ENCODE data around the gene CTXND2. TPM values are rescaled to one million over a fixed set of nuclear protein-coding genes. Genes with fewer than 3 reads are reported as not detected.
"Not testable (repeated sequence)": the region's sequence is repeated elsewhere in the genome, so short reads cannot be mapped to it uniquely, and the experiment has no call there.

Gene CTXND2
- total and polyA plus RNA-seq, 5 donors from 2014 or later, result not detected

DNA sequence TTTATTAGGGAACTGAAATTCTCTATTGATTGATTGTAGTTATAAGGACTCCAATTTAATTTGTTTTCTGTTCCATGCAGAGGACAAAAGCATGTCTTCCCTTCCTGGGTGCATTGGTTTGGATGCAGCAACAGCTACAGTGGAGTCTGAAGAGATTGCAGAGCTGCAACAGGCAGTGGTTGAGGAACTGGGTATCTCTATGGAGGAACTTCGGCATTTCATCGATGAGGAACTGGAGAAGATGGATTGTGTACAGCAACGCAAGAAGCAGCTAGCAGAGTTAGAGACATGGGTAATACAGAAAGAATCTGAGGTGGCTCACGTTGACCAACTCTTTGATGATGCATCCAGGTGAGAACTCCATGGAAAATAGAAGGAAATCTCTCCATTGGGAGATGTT is 40.7 kb downstream of the CTXND2 start:
- H3K4me3 Mint-ChIP-seq, result peak overlapping the region; percentile 74 to 99 (median 95)
- H3K4me1 ChIP-seq (ENCODE audit: control insufficient read depth, insufficient read depth, low read length, poor library complexity, severe bottlenecking), result peaks cover 19% of the 10 kb centered on the region
- H3K9me3 Mint-ChIP-seq, result peaks cover 0 to 10% (median 4%) of the 10 kb centered on the region in 7 donors
- H3K27ac ChIP-seq (ENCODE audit: insufficient read depth, low read length, poor library complexity, severe bottlenecking), result no peak overlapping the region
- H3K36me3 Mint-ChIP-seq, result peaks cover 40% of the 10 kb centered on the region
- peaks cover 39% of the 10 kb centered on the region for H3K36me3 ChIP-seq (ENCODE audit: control insufficient read depth, insufficient read depth, low read length)
- ATAC-seq (ENCODE audit: low read depth in 2 of 2) (no peak), DNase-seq (no peak)
- peak overlapping the region; percentile 92 for H3K4me3 ChIP-seq (ENCODE audit: low read depth, low read length)
- no peaks in the 10 kb centered on the region for H3K27me3 ChIP-seq (ENCODE audit: control insufficient read depth, insufficient read depth, low read length)
- H3K4me1 Mint-ChIP-seq, result peaks cover 16 to 31% (median 25%) of the 10 kb centered on the region in 4 donors
- H3K9me3 ChIP-seq (ENCODE audit: control insufficient read depth in 2 of 2, low read length in 2 of 2), result peaks cover 4 to 7% of the 10 kb centered on the region in 2 experiments
- no peaks in the 10 kb centered on the region for H3K27me3 Mint-ChIP-seq
- peak overlapping the region in 2 of 3 donors; percentile 21 to 95 for H3K27ac Mint-ChIP-seq

DNA sequence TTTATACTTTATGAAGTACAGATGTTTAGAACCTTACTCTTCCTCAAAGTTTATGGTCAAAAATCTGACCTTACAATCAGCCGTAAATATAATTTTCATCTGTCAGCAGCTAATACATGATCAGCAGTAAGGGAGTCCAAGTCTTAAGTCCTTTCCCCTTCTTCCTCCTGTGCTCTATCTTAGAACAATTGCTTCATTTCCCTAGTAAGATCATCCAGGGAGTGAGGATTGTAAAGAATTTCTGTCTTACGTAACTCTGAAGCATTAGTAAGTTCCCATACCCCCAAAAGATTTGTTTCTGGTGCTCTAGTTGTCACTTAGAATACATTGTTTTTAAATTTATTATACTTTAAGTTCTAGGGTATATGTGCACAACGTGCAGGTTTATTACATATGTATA is 41.4 kb downstream of the CTXND2 start:
- no peak for ATAC-seq (ENCODE audit: low read depth in 2 of 2)
- H3K9me3 Mint-ChIP-seq, result peaks cover 0 to 11% (median 4%) of the 10 kb centered on the region in 7 donors
- DNase-seq, result no peak
- H3K27me3 Mint-ChIP-seq, result no peaks in the 10 kb centered on the region
- peaks cover 45% of the 10 kb centered on the region for H3K36me3 ChIP-seq (ENCODE audit: control insufficient read depth, insufficient read depth, low read length)
- peaks cover 17% of the 10 kb centered on the region for H3K4me1 ChIP-seq (ENCODE audit: control insufficient read depth, insufficient read depth, low read length, poor library complexity, severe bottlenecking)
- H3K4me1 Mint-ChIP-seq, result peaks cover 15 to 28% (median 22%) of the 10 kb centered on the region in 4 donors
- H3K4me3 ChIP-seq (ENCODE audit: low read depth, low read length), result no peak overlapping the region
- peaks cover 4 to 7% of the 10 kb centered on the region in 2 experiments for H3K9me3 ChIP-seq (ENCODE audit: control insufficient read depth in 2 of 2, low read length in 2 of 2)
- peaks cover 42% of the 10 kb centered on the region for H3K36me3 Mint-ChIP-seq
- H3K27me3 ChIP-seq (ENCODE audit: control insufficient read depth, insufficient read depth, low read length), result no peaks in the 10 kb centered on the region
- H3K4me3 Mint-ChIP-seq, result peak overlapping the region; percentile 66 to 99 (median 79)
- H3K27ac Mint-ChIP-seq, result no peak overlapping the region
- H3K27ac ChIP-seq (ENCODE audit: insufficient read depth, low read length, poor library complexity, severe bottlenecking), result no peak overlapping the region

GRCh38 chr1:150928775-150929174 is 41.8 kb downstream of the CTXND2 start:
- not testable (repeated sequence) for H3K27ac ChIP-seq (ENCODE audit: insufficient read depth, low read length, poor library complexity, severe bottlenecking); H3K4me3 ChIP-seq (ENCODE audit: low read depth, low read length); H3K27me3 ChIP-seq (ENCODE audit: control insufficient read depth, insufficient read depth, low read length); H3K27ac Mint-ChIP-seq; H3K9me3 ChIP-seq (ENCODE audit: control insufficient read depth in 2 of 2, low read length in 2 of 2); DNase-seq; H3K27me3 Mint-ChIP-seq; H3K4me3 Mint-ChIP-seq; ATAC-seq (ENCODE audit: low read depth in 2 of 2)
- peaks cover 42% of the 10 kb centered on the region for H3K36me3 Mint-ChIP-seq
- peaks cover 17% of the 10 kb centered on the region for H3K4me1 ChIP-seq (ENCODE audit: control insufficient read depth, insufficient read depth, low read length, poor library complexity, severe bottlenecking)
- H3K4me1 Mint-ChIP-seq, result peaks cover 15 to 28% (median 22%) of the 10 kb centered on the region in 4 donors
- H3K9me3 Mint-ChIP-seq, result peaks cover 0 to 11% (median 4%) of the 10 kb centered on the region in 7 donors
- H3K36me3 ChIP-seq (ENCODE audit: control insufficient read depth, insufficient read depth, low read length), result peaks cover 46% of the 10 kb centered on the region

GRCh38 chr1:150931773-150932172 is 44.8 kb downstream of the CTXND2 start:
- Mint-ChIP-seq H3K4me1 (peaks cover 23 to 27% (median 26%) of the 10 kb centered on the region in 4 donors), H3K27ac (no peak overlapping the region), H3K36me3 (peaks cover 55% of the 10 kb centered on the region), H3K27me3 (no peaks in the 10 kb centered on the region), H3K9me3 (peaks cover 2 to 11% (median 4%) of the 10 kb centered on the region in 7 donors), H3K4me3 (peak overlapping the region in 2 of 4 donors; percentile 10 to 79)
- H3K9me3 ChIP-seq (ENCODE audit: control insufficient read depth in 2 of 2, low read length in 2 of 2), result peaks cover 4 to 7% of the 10 kb centered on the region in 2 experiments
- DNase-seq (peak in 2 of 3 donors; percentile 36 to 40), ATAC-seq (ENCODE audit: low read depth in 2 of 2) (no peak)
- no peak overlapping the region for H3K4me3 ChIP-seq (ENCODE audit: low read depth, low read length)
- H3K27ac ChIP-seq (ENCODE audit: insufficient read depth, low read length, poor library complexity, severe bottlenecking), result no peak overlapping the region
- peaks cover 62% of the 10 kb centered on the region for H3K36me3 ChIP-seq (ENCODE audit: control insufficient read depth, insufficient read depth, low read length)
- H3K4me1 ChIP-seq (ENCODE audit: control insufficient read depth, insufficient read depth, low read length, poor library complexity, severe bottlenecking), result peaks cover 10% of the 10 kb centered on the region
- H3K27me3 ChIP-seq (ENCODE audit: control insufficient read depth, insufficient read depth, low read length), result no peaks in the 10 kb centered on the region

DNA sequence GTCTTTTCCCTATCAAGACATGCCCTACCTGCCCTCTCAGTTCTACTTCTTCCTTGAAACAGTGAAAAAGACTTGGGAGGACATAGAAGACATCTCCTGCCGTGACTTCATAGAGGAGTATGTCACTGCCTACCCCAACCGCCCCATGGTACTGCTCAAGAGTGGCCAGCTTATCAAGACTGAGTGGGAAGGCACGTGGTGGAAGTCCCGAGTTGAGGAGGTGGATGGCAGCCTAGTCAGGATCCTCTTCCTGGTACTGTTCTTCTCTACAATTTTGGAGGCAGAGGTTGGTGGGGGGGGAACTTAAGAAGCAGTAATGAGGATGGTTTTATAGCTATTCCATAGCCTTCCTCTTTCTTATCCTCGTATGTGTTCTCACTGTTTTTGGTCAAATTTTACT is 57.9 kb downstream of the CTXND2 start:
- Mint-ChIP-seq H3K4me1 (no peaks in the 10 kb centered on the region), H3K4me3 (no peak overlapping the region), H3K9me3 (no peaks in the 10 kb centered on the region), H3K36me3 (peaks cover 55% of the 10 kb centered on the region), H3K27ac (peak overlapping the region in 2 of 3 donors; percentile 40 to 43), H3K27me3 (no peaks in the 10 kb centered on the region)
- DNase-seq, result no peak
- H3K9me3 ChIP-seq (ENCODE audit: control insufficient read depth in 2 of 2, low read length in 2 of 2), result no peaks in the 10 kb centered on the region
- H3K27ac ChIP-seq (ENCODE audit: insufficient read depth, low read length, poor library complexity, severe bottlenecking), result no peak overlapping the region
- ATAC-seq (ENCODE audit: low read depth in 2 of 2), result no peak
- H3K27me3 ChIP-seq (ENCODE audit: control insufficient read depth, insufficient read depth, low read length), result no peaks in the 10 kb centered on the region
- no peaks in the 10 kb centered on the region for H3K4me1 ChIP-seq (ENCODE audit: control insufficient read depth, insufficient read depth, low read length, poor library complexity, severe bottlenecking)
- H3K36me3 ChIP-seq (ENCODE audit: control insufficient read depth, insufficient read depth, low read length), result peaks cover 88% of the 10 kb centered on the region
- no peak overlapping the region for H3K4me3 ChIP-seq (ENCODE audit: low read depth, low read length)

DNA sequence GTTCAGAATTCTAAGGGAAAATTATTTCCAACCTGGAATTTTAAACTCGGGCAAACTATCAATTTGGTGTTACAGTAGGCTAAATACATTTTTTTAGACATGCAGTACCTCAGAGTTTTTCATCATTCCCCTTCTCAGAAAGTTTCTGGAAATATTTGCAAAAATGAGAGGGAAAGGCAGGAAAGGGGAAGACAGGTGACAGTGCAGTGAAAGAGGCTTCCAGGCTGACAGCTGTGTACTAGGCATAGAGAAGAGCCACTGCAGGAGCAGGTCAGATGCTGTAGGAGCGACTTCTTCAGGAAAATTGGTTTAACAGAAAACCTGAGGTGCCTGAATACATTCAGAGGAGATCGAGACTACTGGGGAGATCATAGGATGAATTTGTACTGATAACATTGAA is 67.8 kb downstream of the CTXND2 start:
- Mint-ChIP-seq H3K9me3 (peaks cover 0 to 1% (median 0%) of the 10 kb centered on the region in 7 donors), H3K4me3 (no peak overlapping the region), H3K27ac (peak overlapping the region in 2 of 3 donors; percentile 48 to 49), H3K36me3 (peaks cover 47% of the 10 kb centered on the region), H3K4me1 (peaks cover 0 to 5% (median 0%) of the 10 kb centered on the region in 4 donors), H3K27me3 (no peaks in the 10 kb centered on the region)
- no peaks in the 10 kb centered on the region for H3K9me3 ChIP-seq (ENCODE audit: control insufficient read depth in 2 of 2, low read length in 2 of 2)
- peaks cover 54% of the 10 kb centered on the region for H3K36me3 ChIP-seq (ENCODE audit: control insufficient read depth, insufficient read depth, low read length)
- DNase-seq, result no peak
- ATAC-seq (ENCODE audit: low read depth in 2 of 2), result no peak
- H3K4me1 ChIP-seq (ENCODE audit: control insufficient read depth, insufficient read depth, low read length, poor library complexity, severe bottlenecking), result no peaks in the 10 kb centered on the region
- no peaks in the 10 kb centered on the region for H3K27me3 ChIP-seq (ENCODE audit: control insufficient read depth, insufficient read depth, low read length)
- H3K27ac ChIP-seq (ENCODE audit: insufficient read depth, low read length, poor library complexity, severe bottlenecking), result no peak overlapping the region
- no peak overlapping the region for H3K4me3 ChIP-seq (ENCODE audit: low read depth, low read length)

- Histone ChIP-seq H3K27ac (ENCODE audit: insufficient read depth, low read length, poor library complexity, severe bottlenecking) (no peak overlapping the region), H3K36me3 (ENCODE audit: control insufficient read depth, insufficient read depth, low read length) (peaks cover 54% of the 10 kb centered on the region), H3K9me3 (ENCODE audit: control insufficient read depth in 2 of 2, low read length in 2 of 2) (no peaks in the 10 kb centered on the region), H3K4me1 (ENCODE audit: control insufficient read depth, insufficient read depth, low read length, poor library complexity, severe bottlenecking) (no peaks in the 10 kb centered on the region), H3K4me3 (ENCODE audit: low read depth, low read length) (no peak overlapping the region), H3K27me3 (ENCODE audit: control insufficient read depth, insufficient read depth, low read length) (no peaks in the 10 kb centered on the region)
- peak overlapping the region; percentile 27 to 68 (median 59) for H3K27ac Mint-ChIP-seq
- ATAC-seq (ENCODE audit: low read depth in 2 of 2) (no peak), DNase-seq (no peak)
- peaks cover 47% of the 10 kb centered on the region for H3K36me3 Mint-ChIP-seq
- no peaks in the 10 kb centered on the region for H3K27me3 Mint-ChIP-seq
- peaks cover 0 to 1% (median 0%) of the 10 kb centered on the region in 7 donors for H3K9me3 Mint-ChIP-seq
- no peak overlapping the region for H3K4me3 Mint-ChIP-seq
- peaks cover 0 to 5% (median 0%) of the 10 kb centered on the region in 4 donors for H3K4me1 Mint-ChIP-seq
Measured at GRCh38 chr1:150955280-150955679, 68.3 kb downstream of the CTXND2 start.

GRCh38 chr1:150957666-150958065 is 70.7 kb downstream of the CTXND2 start:
- Mint-ChIP-seq H3K36me3 (peaks cover 35% of the 10 kb centered on the region), H3K27me3 (no peaks in the 10 kb centered on the region), H3K27ac (no peak overlapping the region), H3K9me3 (no peaks in the 10 kb centered on the region), H3K4me1 (peaks cover 0 to 5% (median 0%) of the 10 kb centered on the region in 4 donors), H3K4me3 (no peak overlapping the region)
- DNase-seq (no peak), ATAC-seq (ENCODE audit: low read depth in 2 of 2) (no peak)
- no peaks in the 10 kb centered on the region for H3K27me3 ChIP-seq (ENCODE audit: control insufficient read depth, insufficient read depth, low read length)
- no peaks in the 10 kb centered on the region for H3K9me3 ChIP-seq (ENCODE audit: control insufficient read depth in 2 of 2, low read length in 2 of 2)
- no peak overlapping the region for H3K27ac ChIP-seq (ENCODE audit: insufficient read depth, low read length, poor library complexity, severe bottlenecking)
- peaks cover 56% of the 10 kb centered on the region for H3K36me3 ChIP-seq (ENCODE audit: control insufficient read depth, insufficient read depth, low read length)
- H3K4me3 ChIP-seq (ENCODE audit: low read depth, low read length), result no peak overlapping the region
- no peaks in the 10 kb centered on the region for H3K4me1 ChIP-seq (ENCODE audit: control insufficient read depth, insufficient read depth, low read length, poor library complexity, severe bottlenecking)
